ENCODE results near the gene UNK. TPM values are rescaled to one million over a fixed set of nuclear protein-coding genes. Genes with fewer than 3 reads are reported as not detected.

UNK gene
- total RNA-seq, 4 donors from 2014 or later = 32.5 to 61.4 (median 47.9) TPM

- Histone ChIP-seq H3K4me3 (replicated peaks in 1 of 3) (no peak overlapping the region), H3K9me3 (no peaks in the 10 kb centered on the region), H3K4me1 (peaks cover 41 to 61% of the 10 kb centered on the region in 2 donors), H3K27me3 (no peaks in the 10 kb centered on the region), H3K36me3 (peaks cover 0 to 6% of the 10 kb centered on the region in 2 donors), H3K27ac (peak overlapping the region in 2 of 3 donors; percentile 91 to 95)
- TF ChIP-seq CTCF (IDR thresholded peaks at IDR 0.05) = no peak
- TF ChIP-seq POLR2A (IDR thresholded peaks at IDR 0.05) = no peak
- 92 to 93% methylated on average over 26 to 32 of the region's 38 CpGs for WGBS, 2 donors
- intact Hi-C loops (cut with DNase I) = no loop called here
- DNase-seq = no peak
Observed at GRCh38 chr17:75874323-75875181, 89.9 kb downstream of the UNK start.

Small RNAs within 50 kb of the gene (microRNA-seq; reads per million reads assigned to microRNA genes)
- gene MIR4738 = 1.5 reads per million

Other genes with a start within 250 kb of the UNK start
- 100 to 1,000 TPM in 2 of 4 donors, 10 to 100 TPM in 2; 64.9 to 209 (median 120) TPM for gene MYO15B, start 197.0 kb upstream of the UNK start, total RNA-seq
- 10 to 100 TPM in 2 of 4 donors, 1 to 10 TPM in 2; 2.3 to 13.6 (median 7.9) TPM for gene SMIM5, start 151.4 kb upstream of the UNK start, total RNA-seq
- gene RECQL5, start 117.7 kb upstream of the UNK start, total RNA-seq = 10 to 100 TPM; 41.9 to 91.8 (median 70.1) TPM
- 10 to 100 TPM; 52.5 to 83.6 (median 72.7) TPM for gene SAP30BP, start 117.5 kb upstream of the UNK start, total RNA-seq
- gene ITGB4, start 63.3 kb upstream of the UNK start, total RNA-seq = 10 to 100 TPM; 19.7 to 27.3 (median 23.1) TPM
- gene GALK1, start 19.6 kb upstream of the UNK start, total RNA-seq = 10 to 100 TPM; 15.4 to 28.5 (median 24.9) TPM
- 1 to 10 TPM; 4.0 to 8.1 (median 5.2) TPM for gene UNC13D, start 59.6 kb downstream of the UNK start, total RNA-seq
- gene WBP2, start 70.5 kb downstream of the UNK start, total RNA-seq = 10 to 100 TPM; 41.8 to 64.5 (median 53.5) TPM
- 10 to 100 TPM; 14.7 to 27.8 (median 19.7) TPM for gene TRIM47, start 93.8 kb downstream of the UNK start, total RNA-seq
- gene TRIM65, start 112.1 kb downstream of the UNK start, total RNA-seq = 10 to 100 TPM; 23.0 to 39.4 (median 31.8) TPM
- gene MRPL38, start 120.1 kb downstream of the UNK start, total RNA-seq = 10 to 100 TPM; 34.8 to 60.6 (median 50.3) TPM
- gene FBF1, start 156.2 kb downstream of the UNK start, total RNA-seq = 10 to 100 TPM; 41.7 to 49.7 (median 43.4) TPM
- 100 to 1,000 TPM in 1 of 4 donors, 10 to 100 TPM in 3; 59.6 to 102 (median 75.5) TPM for gene ACOX1, start 194.4 kb downstream of the UNK start, total RNA-seq
- 10 to 100 TPM in 3 of 4 donors, 1 to 10 TPM in 1; 9.5 to 24.2 (median 15.3) TPM for gene TEN1, start 194.4 kb downstream of the UNK start, total RNA-seq
- gene CDK3, start 216.0 kb downstream of the UNK start, total RNA-seq = 1 to 10 TPM; 3.1 to 9.7 (median 9.3) TPM
- gene EVPL, start 242.5 kb downstream of the UNK start, total RNA-seq = 10 to 100 TPM; 14.8 to 33.4 (median 23.3) TPM